Hematopoietic multipotent progenitor cell treated with erythropoietin and hydrocortisone succinate and interleukin-3 and kit ligand, for 15 days (in vitro differentiated cells): ENCODE measurements around the gene RABL6.

Experiments used
- DNase-seq: peaks from one replicate; pipeline ENCODE4 v3.0.0-alpha.2; 2015; ENCODE audit warnings: low spot score

RABL6 gene

DNA sequence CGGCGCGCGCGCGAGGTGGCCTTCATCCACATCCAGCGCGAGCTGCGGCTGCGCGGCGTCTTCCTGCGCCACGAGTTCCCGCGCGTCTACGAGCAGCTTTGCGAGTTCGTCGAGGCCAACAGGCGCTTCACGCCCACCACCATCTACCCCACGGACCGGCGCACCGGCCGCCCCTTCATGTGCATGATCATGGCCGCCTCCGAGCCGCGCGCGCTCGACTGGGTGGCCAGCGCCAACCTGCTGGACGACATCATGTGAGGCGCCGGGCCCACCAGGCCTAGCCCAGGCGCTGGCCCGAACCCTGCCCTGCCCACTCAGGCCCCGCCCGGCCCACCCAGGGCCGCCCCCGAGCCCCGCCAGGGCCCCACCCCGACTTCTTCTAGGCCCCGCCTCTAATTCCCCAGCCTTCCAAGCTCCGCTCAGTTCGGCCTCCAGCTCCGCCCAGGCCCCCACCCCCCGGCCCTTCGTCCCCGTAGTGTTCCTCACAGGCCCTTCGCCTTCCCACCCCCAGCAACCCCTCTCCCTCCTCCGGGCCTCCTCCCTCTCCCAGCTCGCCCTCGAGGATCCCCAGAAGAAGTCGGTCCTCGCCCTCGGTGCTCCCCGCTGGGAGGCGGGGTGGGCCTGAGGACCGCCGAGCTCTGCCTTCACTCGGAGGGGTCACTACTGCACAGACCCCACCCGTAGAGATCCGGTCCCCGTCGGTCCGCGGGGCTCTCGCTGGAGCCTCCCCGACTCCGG, 39.5 kb downstream of the RABL6 start:
- DNase-seq: peak; percentile 25

DNA sequence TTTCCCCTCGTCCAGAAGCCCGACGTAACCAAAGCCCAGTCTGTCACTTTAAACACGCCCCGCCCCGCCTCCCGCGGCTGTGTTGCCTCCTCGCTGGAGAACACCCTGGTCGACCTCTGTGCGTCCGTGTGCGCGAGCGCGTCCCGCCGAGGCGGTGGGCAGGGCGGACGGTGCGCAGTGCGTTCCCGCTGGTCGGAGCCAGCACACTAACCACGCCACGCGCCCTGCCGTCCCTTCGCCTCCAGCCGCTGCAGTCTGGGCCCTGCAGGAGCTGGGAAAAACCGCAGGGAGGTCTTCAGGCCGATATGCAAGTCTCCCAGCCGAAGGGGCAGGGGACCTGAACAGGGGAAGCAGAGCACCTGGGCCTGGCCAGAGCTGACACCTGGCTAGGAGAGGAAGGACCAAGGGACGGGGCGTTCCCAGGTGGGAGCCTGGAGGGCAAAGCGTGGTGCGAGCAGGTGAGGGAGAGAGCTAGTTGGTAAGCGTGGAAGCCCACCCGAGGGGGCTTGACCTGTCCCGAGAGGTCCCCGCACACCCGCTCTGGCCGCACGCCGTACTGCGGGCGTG, 40.2 kb downstream of the RABL6 start:
- peak; percentile 58 for DNase-seq

GRCh38 chr9:136848393-136849037, 40.8 kb downstream of the RABL6 start:
- DNase-seq: peak; percentile 44

GRCh38 chr9:136849038-136849959, 41.6 kb downstream of the RABL6 start, which contains the start of gene PHPT1:
TSS of gene PHPT1 (plus strand) at chr9:136849409. CDS start at chr9:136849431, 22 bp downstream.
- DNase-seq: peak; percentile 98

DNA sequence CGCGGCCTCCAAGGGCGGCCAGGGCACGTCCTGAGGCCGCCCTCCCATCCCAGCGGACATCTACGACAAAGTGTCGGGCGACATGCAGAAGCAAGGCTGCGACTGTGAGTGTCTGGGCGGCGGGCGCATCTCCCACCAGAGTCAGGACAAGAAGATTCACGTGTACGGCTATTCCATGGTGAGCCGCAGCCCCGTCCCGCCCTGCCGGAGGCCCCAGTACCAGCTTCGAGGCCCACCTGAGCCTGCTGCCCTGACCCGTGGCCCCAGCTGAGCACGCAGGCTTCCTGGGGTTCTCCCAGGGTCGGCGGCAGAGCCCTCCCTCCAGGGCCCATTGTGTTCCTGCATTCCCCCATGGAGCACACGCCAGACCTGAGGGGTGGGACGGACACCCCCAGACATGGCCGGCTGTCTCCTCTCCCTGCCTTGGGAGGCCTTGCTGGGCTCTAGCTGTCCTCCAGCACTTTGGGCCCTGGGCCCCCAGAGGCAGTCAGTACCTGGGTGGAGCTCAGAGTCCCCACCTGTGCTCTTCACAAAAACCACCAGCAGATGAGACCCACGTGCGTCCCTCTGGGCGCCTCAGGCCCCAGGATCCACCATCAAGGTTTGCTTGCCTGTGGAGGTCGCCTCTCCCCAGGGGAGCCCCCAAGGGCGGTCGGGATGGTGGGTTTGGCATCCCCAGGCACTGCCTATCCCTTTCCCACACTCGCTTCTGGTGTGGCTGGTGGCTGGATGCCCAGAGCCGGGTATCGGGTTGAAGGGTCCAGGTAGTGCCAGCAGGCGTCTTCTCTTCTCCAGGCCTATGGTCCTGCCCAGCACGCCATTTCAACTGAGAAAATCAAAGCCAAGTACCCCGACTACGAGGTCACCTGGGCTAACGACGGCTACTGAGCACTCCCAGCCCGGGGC, 42.5 kb downstream of the RABL6 start:
- no peak for DNase-seq

DNA sequence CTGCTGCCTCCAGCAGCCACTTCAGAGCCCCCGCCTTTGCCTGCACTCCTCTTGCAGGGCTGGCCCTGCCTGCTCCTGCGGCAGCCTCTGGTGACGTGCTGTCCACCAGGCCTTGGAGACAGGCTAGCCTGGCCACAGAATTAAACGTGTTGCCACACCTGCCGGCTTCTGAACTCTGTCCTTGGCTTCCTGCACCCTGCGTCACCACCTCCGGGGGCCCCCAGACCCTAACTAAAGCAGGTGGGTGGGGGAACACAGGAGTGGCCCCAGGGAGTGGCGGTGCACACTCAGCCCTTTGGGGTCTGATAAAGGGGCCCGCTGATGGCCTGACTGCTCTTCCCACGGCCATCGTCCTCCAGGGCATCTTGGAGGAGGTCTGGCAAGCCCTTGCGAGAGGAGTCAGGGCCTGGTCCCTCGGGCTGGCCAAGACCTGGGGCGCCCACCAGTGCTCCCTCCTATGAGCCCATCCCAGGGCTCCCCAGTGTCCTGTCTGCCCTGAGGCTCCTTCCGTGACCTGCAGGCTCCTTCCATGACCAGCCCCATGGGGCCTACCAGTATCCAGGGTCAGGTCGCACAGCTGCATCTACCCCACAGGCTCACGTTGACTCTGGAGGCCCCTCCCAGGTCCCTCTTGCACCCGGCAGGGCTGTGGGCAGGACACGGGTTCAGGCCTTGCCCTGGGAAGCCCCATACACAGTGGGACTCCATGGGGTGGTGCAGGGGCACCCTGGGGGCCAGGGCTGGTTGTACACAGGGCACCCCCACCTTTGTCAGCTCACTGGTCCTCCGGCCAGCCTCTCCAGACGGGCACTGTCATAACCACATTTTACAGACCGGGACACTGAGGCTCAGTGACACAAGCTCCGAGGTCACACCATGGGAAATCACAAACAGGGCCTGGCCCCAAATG, 43.4 kb downstream of the RABL6 start:
- DNase-seq: no peak

DNA sequence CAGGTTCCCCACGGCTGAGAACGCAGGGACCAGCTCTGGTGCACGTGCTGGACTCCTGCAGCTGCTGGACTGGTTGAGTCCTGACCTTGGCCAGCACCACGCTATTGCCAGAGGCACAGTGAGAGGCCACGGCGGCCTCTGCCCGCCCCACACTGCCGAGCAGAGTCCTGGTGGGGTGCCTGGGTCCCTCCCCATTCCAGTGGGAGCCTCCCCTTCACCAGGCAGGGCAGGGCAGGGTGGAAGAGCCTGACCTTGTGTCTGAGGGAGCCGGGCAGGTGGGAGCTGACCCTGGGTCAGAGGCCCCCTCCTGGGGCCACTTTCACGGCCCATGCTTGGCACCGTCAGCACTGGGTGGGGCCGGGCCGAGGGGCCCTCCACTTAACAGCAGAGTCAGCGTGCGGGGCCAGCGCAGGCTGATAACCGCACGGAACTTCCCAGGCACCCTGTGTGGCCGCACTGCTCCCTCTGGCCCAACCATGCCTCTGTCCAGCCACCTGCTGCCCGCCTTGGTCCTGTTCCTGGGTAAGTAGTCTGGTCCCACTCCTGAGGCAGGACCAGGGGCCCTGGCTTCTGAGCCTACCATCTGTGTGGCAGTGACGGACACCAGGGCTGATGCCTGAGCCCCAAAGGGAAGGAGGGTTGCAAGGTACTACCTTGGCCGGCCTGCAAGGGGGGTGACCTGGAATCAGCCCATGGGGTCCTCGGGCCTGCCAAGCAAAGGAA, 44.4 kb downstream of the RABL6 start, which contains the start of gene MAMDC4:
Gene MAMDC4, plus strand, starts transcription at position 406 of the 723 bp plus-strand sequence. Its CDS starts 71 bp downstream, at position 477.
- DNase-seq: no peak

DNA sequence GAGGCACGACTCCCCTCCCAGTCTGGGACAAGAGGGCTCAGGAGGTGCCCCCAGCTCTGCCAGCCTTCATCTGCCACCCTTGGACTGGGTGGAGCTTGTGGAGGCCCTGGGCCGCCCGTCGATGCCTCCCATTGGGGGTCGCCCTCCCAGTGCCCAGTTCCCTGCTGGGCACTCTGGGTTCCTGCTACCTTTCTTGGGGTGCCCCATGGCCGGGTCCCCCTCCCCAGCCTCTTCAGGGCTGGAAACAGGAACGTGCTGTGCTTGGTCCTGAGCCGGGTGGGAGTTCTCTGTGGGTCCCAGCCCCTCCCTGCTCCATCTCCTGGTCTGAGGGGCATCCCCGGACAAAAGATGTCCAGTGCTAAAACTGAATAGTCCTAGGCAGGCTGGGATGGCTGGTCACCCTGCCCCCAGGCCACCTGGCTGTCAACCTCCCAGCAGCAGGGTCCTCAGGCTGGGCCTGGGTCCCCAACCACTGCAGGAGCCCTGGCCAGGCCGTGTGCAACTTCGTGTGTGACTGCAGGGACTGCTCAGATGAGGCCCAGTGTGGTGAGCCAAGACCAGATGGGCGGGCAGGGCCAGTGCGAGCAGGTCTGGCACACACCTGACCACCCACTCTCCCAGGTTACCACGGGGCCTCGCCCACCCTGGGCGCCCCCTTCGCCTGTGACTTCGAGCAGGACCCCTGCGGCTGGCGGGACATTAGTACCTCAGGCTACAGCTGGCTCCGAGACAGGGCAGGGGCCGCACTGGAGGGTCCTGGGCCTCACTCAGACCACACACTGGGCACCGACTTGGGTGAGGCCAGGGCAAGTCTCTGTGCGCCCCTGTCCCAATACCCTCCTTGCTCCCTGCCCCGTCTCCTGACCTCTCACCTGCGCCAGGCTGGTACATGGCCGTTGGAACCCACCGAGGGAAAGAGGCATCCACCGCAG, 45.2 kb downstream of the RABL6 start:
- DNase-seq: no peak

DNA sequence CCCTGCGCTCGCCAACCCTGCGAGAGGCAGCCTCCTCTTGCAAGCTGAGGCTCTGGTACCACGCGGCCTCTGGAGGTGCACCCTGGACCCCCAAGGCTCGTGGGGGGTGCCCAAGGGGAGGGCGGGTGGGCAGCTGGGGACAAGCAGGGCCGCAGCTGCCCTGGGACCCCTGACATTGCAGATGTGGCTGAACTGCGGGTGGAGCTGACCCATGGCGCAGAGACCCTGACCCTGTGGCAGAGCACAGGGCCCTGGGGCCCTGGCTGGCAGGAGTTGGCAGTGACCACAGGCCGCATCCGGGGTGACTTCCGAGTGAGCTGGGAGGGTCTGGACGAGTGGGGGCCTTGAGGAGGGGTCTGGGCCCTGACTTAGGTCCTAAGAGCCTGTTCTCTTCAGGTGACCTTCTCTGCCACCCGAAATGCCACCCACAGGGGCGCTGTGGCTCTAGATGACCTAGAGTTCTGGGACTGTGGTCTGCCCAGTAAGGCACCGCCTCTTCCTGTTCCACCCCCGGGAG, 45.9 kb downstream of the RABL6 start:
- no peak for DNase-seq

DNA sequence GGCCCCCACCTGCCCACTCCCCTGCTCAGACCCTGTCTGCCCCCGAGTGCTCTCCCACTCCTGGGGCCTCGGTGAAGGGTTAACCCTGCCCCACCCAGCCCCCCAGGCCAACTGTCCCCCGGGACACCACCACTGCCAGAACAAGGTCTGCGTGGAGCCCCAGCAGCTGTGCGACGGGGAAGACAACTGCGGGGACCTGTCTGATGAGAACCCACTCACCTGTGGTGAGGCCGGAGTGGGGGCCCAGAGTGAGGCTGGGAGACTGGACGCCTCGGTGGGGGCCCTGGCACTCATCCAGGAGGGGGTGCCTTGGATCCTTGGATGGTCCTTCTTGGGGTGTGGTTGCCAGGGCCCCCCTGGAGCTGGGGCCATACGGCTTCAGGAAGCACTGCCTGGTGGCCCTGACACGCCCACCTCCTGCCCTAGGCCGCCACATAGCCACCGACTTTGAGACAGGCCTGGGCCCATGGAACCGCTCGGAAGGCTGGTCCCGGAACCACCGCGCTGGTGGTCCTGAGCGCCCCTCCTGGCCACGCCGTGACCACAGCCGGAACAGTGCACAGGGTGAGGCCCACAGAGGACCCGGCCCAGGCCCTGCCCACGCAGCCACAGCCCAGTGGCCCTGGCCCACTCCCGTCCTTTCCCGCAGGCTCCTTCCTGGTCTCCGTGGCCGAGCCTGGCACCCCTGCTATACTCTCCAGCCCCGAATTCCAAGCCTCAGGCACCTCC, 46.5 kb downstream of the RABL6 start:
- no peak for DNase-seq

- no peak for DNase-seq
These were observed 47.2 kb downstream of the RABL6 start for GRCh38 chr9:136854842-136855460.

GRCh38 chr9:136855461-136856078, 47.8 kb downstream of the RABL6 start:
- no peak for DNase-seq

DNA sequence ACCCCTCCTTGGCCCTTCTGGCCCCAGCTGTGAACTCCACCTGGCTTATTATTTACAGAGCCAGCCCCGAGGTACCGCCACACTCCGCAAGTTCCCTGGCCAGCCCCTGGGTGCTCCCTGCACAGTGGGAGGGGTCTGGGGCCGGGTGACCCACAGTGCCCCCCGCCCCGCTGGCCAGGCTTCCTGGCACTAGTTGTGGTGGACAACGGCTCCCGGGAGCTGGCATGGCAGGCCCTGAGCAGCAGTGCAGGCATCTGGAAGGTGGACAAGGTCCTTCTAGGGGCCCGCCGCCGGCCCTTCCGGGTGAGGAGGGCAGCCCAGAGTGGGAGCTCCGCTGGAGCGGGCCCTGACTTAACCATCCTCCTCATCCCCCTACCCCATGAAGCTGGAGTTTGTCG, 48.3 kb downstream of the RABL6 start:
- no peak for DNase-seq

- DNase-seq: no peak
These were observed 48.9 kb downstream of the RABL6 start for GRCh38 chr9:136856541-136857141.

GRCh38 chr9:136857166-136857565, 49.4 kb downstream of the RABL6 start:
- no peak for DNase-seq
